Endothelial cell (in vitro differentiated cells): Measurements from ENCODE around the gene PTPN14. TPM values are rescaled to one million over a fixed set of nuclear protein-coding genes. Genes with fewer than 3 reads are reported as not detected.
A peak's percentile ranks its signal among the peaks of the same experiment; 100 is the strongest.

ENCODE experiments used
- DNase-seq: peaks from one replicate; pipeline ENCODE4 v3.0.0; 2021; ENCODE audit warnings: low spot score
- H3K27ac Mint-ChIP-seq: one replicate; pipeline ENCODE4 v1.8.0; 2021; ENCODE audit warnings: mixed read lengths, inconsistent platforms; ENCODE audit not compliant: unreplicated experiment
- H3K27me3 Mint-ChIP-seq: one replicate; pipeline ENCODE4 v1.8.0; 2021; ENCODE audit warnings: mild to moderate bottlenecking, moderate library complexity, mixed read lengths, inconsistent platforms; ENCODE audit not compliant: unreplicated experiment
- H3K36me3 Mint-ChIP-seq: one replicate; pipeline ENCODE4 v1.8.0; 2021; ENCODE audit warnings: mild to moderate bottlenecking, low read depth, mixed read lengths, inconsistent platforms; ENCODE audit not compliant: unreplicated experiment
- H3K4me1 Mint-ChIP-seq: one replicate; pipeline ENCODE4 v1.8.0; 2021; ENCODE audit warnings: mild to moderate bottlenecking, mixed read lengths, inconsistent platforms; ENCODE audit not compliant: unreplicated experiment
- H3K4me3 Mint-ChIP-seq: one replicate; pipeline ENCODE4 v1.8.0; 2021; ENCODE audit warnings: mild to moderate bottlenecking, mixed read lengths, inconsistent platforms; ENCODE audit not compliant: unreplicated experiment
- H3K9me3 Mint-ChIP-seq: one replicate; pipeline ENCODE4 v1.8.0; 2021; ENCODE audit warnings: mixed read lengths, inconsistent platforms; ENCODE audit not compliant: unreplicated experiment
- CTCF ChIP-seq: fragments of 200-600 bp; sonication (generic); IDR thresholded peaks from one replicate; pipeline ENCODE4 v1.5.0; 2021; ENCODE audit warnings: antibody characterized with exemption; ENCODE audit not compliant: unreplicated experiment
- total RNA-seq: library from RNA; stranded (reverse); fragmentation: NEBNext Ultra II Directional; extraction: Animal tissue kit (Norgen Biotek cat#: 25700); gene quantifications from one replicate; pipeline ENCODE4 v1.2.1, GENCODE V29; 2021; ENCODE audit not compliant: unreplicated experiment

PTPN14 gene
- total RNA-seq, 1 donor from 2014 or later: 46.3 TPM

GRCh38 chr1:214476986-214477870 is 74.2 kb downstream of the PTPN14 start:
- Mint-ChIP-seq H3K4me3 (no peak overlapping the region), H3K36me3 (peaks cover 2% of the 10 kb centered on the region), H3K27me3 (no peaks in the 10 kb centered on the region), H3K9me3 (no peaks in the 10 kb centered on the region), H3K4me1 (peaks cover 33% of the 10 kb centered on the region), H3K27ac (peak overlapping the region; percentile 40)
- TF ChIP-seq CTCF: no peak
- no peak for DNase-seq

- Mint-ChIP-seq H3K4me3 (peak overlapping the region; percentile 37), H3K36me3 (peaks cover 5% of the 10 kb centered on the region), H3K27ac (peak overlapping the region; percentile 87), H3K4me1 (peaks cover 34% of the 10 kb centered on the region), H3K27me3 (no peaks in the 10 kb centered on the region), H3K9me3 (no peaks in the 10 kb centered on the region)
- DNase-seq: no peak
- TF ChIP-seq CTCF: no peak
These were observed 75.0 kb downstream of the PTPN14 start for GRCh38 chr1:214476229-214476985.

GRCh38 chr1:214475746-214476145 is 75.7 kb downstream of the PTPN14 start:
- Mint-ChIP-seq H3K27ac (no peak overlapping the region), H3K27me3 (no peaks in the 10 kb centered on the region), H3K4me3 (no peak overlapping the region), H3K36me3 (peaks cover 5% of the 10 kb centered on the region), H3K4me1 (peaks cover 34% of the 10 kb centered on the region), H3K9me3 (no peaks in the 10 kb centered on the region)
- no peak for TF ChIP-seq CTCF
- DNase-seq: no peak

- peaks cover 5% of the 10 kb centered on the region for H3K36me3 Mint-ChIP-seq
These were observed 76.1 kb downstream of the PTPN14 start for GRCh38 chr1:214475331-214475730.

More at GRCh38 chr1:214475331-214475730, 76.1 kb downstream of the PTPN14 start:
- H3K27ac Mint-ChIP-seq: no peak overlapping the region
- no peak for DNase-seq
- no peak for TF ChIP-seq CTCF
- no peak overlapping the region for H3K4me3 Mint-ChIP-seq
- peaks cover 34% of the 10 kb centered on the region for H3K4me1 Mint-ChIP-seq
- no peaks in the 10 kb centered on the region for H3K27me3 Mint-ChIP-seq
- H3K9me3 Mint-ChIP-seq: no peaks in the 10 kb centered on the region
